GM19240 (cell line): Measurements from ENCODE around the gene CD27.
"Not testable (repeated sequence)": the region's sequence is repeated elsewhere in the genome, so short reads cannot be mapped to it uniquely, and the experiment has no call there.

Source experiments
- DNase-seq: peaks from one replicate; pipeline ENCODE4 v3.0.0; 2011; ENCODE audit warnings: low spot score; ENCODE audit not compliant: insufficient read length

The CD27 gene

GRCh38 chr12:6444704-6445688 is at the start of gene CD27:
Gene CD27, plus strand, starts transcription at chr12:6444955. Its CDS starts 141 bp downstream, at chr12:6445096.
- DNase-seq, result no peak

- DNase-seq, result no peak
Measured at GRCh38 chr12:6396031-6396430, 48.7 kb upstream of the CD27 start.

- no peak for DNase-seq
Measured at GRCh38 chr12:6399884-6400644, 44.7 kb upstream of the CD27 start.

GRCh38 chr12:6404390-6404789 is 40.4 kb upstream of the CD27 start:
- DNase-seq, result no peak

GRCh38 chr12:6405963-6406362 is 38.8 kb upstream of the CD27 start:
- no peak for DNase-seq

GRCh38 chr12:6407236-6407954 is 37.4 kb upstream of the CD27 start:
- no peak for DNase-seq

- DNase-seq, result no peak
Measured at GRCh38 chr12:6416596-6416995, 28.2 kb upstream of the CD27 start.

GRCh38 chr12:6418796-6419195 is 26.0 kb upstream of the CD27 start:
- DNase-seq, result no peak

- no peak for DNase-seq
Measured at GRCh38 chr12:6420364-6420763, 24.4 kb upstream of the CD27 start.

GRCh38 chr12:6423267-6424007 is 21.3 kb upstream of the CD27 start:
- peak; percentile 59 for DNase-seq

GRCh38 chr12:6424008-6424347 is 20.8 kb upstream of the CD27 start:
- no peak for DNase-seq

- DNase-seq, result no peak
Measured at GRCh38 chr12:6424866-6425265, 19.9 kb upstream of the CD27 start.

- DNase-seq, result no peak
Measured at GRCh38 chr12:6425590-6426531, 18.9 kb upstream of the CD27 start.

GRCh38 chr12:6426882-6427671 is 17.7 kb upstream of the CD27 start:
- no peak for DNase-seq

- DNase-seq, result not testable (repeated sequence)
Measured at GRCh38 chr12:6427796-6428195, 17.0 kb upstream of the CD27 start.

- DNase-seq, result no peak
Measured at GRCh38 chr12:6428326-6428725, 16.4 kb upstream of the CD27 start.

GRCh38 chr12:6430124-6430989 is 14.4 kb upstream of the CD27 start:
- DNase-seq, result no peak

- no peak for DNase-seq
Measured at GRCh38 chr12:6432991-6433390, 11.8 kb upstream of the CD27 start.
